Cardiac fibroblast (primary cell): Measurements from ENCODE around the gene MCUB.

Experiments used
- DNase-seq, 2 donors: peaks; one replicate each; pipeline versions ENCODE4 v3.0.0 to v3.0.0-alpha.2; 2010; ENCODE audit warnings: low read depth in 2 of 2
- H3K4me3 ChIP-seq, 2 donors: replicated peaks in 1 of 2; 1 replicate in 1 of 2; 2 replicates in 1 of 2; pipeline ENCODE4 v1.5.1; 2011; ENCODE audit warnings: low read depth in 2 of 2, low read length in 2 of 2, mild to moderate bottlenecking in 2 of 2, moderate library complexity in 1 of 2
- CTCF ChIP-seq: IDR thresholded peaks from one replicate; pipeline ENCODE4 v1.5.1; 2011; ENCODE audit warnings: low read depth, mild to moderate bottlenecking, low read length, inconsistent platforms

MCUB gene

GRCh38 chr4:109645874-109646710 lies 86.0 kb downstream of the MCUB start:
- TF ChIP-seq CTCF = no peak
- no peak overlapping the region for H3K4me3 ChIP-seq
- no peak for DNase-seq

- DNase-seq = peak in 1 of 2 donors; percentile 23
- no peak overlapping the region for H3K4me3 ChIP-seq
- no peak for TF ChIP-seq CTCF
Measured at GRCh38 chr4:109648266-109648996, 88.4 kb downstream of the MCUB start.

GRCh38 chr4:109648997-109649575 lies 89.0 kb downstream of the MCUB start:
- DNase-seq = no peak
- H3K4me3 ChIP-seq = no peak overlapping the region
- no peak for TF ChIP-seq CTCF

- no peak for DNase-seq
- no peak overlapping the region for H3K4me3 ChIP-seq
- no peak for TF ChIP-seq CTCF
Measured at GRCh38 chr4:109649872-109650271, 89.8 kb downstream of the MCUB start.

GRCh38 chr4:109655396-109655795 lies 95.3 kb downstream of the MCUB start:
- no peak overlapping the region for H3K4me3 ChIP-seq
- TF ChIP-seq CTCF = no peak
- no peak for DNase-seq

- no peak for TF ChIP-seq CTCF
- DNase-seq = no peak
- H3K4me3 ChIP-seq = no peak overlapping the region
Measured at GRCh38 chr4:109657854-109658418, 97.9 kb downstream of the MCUB start.
